HG03521 (cell line): ENCODE measurements around the gene TIMP4.

Experiments used
- ATAC-seq: cut with Tn5 transposase; IDR thresholded peaks from one replicate; pipeline ENCODE4 v1.9.1; 2021; ENCODE audit warnings: mild to moderate bottlenecking, moderate library complexity; ENCODE audit not compliant: unreplicated experiment

The TIMP4 gene

DNA sequence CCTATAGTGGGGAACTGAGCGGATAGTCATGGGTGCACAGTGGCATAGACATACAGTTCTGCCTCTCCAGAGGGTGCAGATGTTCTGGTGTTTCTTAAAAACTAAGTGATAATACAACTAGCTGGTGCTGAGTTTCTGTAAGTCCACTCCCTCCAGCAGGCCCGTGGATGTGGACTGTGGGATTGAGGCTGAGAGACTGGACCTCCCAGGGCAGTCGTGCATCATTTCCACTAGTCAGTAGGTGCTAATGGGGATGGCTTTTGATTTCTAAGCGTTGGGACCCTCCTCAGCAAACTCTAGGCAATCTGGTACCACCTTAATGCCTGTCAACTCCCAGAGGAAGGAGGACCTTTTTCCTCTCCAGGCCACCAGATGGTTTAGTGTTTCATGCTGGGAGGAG lies 27.3 kb upstream of the TIMP4 start:
- ATAC-seq = no peak

DNA sequence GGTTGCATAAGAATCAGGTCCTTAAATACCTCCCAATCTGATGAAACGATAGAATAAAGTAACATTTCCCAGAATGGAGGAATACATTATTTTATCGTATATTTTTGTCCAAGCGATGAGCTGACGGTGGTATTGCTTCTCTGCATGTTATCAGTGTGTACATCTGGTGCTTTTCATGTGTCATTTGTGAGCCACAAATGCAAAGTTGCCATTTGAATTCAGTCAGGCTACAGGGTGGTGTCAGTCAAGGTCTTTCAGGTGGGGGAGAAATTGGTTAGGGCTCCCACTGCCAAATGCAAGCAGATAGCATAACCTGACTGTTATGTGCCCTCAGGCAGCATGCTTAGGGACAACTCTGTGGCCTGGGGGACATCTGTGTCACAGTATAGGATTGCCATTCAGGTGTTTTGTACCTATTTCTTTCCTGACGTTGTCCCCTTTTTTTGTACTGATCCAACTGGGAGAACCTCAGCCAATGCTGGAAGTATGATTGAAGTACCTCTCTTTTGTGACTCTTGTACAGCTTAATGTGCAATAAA lies 26.5 kb upstream of the TIMP4 start:
- ATAC-seq = no peak

DNA sequence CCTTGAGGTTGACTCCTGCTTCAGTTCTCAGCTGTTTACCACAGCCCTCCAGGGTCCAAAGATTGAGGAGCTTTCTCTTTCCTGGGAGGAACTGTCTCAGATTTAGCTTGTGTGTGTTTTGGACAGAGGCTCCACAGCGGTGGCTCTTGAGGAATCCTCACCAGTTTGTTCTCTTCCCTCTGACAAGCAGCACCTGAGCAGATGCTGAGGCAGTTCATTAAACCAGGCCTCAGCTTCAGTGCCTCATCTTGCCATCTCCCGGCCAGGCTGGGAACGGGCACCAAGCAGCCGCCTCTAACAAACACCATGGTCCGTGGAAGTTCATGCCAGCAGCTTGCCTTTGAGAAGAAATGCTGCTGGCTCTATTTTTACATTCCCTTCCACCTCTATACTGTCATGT lies 25.8 kb upstream of the TIMP4 start:
- ATAC-seq = no peak

DNA sequence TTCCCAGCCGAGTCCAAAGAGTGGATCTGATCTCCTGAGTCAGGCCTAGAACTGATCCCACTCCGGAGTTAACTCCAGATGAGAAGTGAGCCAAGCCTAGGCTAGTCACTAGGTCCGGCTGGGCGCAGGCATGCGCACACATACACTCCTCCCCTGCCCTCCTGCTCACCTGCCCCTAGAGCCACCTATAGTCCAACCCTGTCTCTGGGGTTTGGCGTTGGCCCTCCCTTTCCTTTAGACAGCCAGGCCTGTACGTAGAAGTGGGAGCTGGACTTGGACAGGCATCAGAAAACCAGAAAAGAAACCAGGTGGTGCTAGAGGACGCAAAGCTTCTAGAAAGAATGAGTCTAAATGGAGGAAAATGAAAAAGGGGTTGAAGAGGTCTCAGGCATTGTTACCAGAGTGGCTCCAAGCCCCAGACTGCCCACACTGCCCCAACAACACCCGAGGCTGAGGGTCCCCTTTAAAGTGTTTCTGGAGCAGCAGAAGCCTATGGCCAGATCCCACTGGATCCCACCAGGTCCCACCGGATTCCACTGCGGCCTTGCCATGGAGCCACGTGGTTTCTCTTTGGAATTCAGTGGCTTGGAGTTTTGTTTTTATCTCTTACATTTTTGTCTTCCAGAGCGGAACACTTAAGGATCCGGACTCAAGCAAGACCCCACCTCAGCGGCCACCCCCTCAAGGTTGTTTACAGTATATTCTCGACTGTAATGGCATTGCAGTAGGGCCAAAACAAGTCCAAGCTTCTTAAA lies 24.2 kb upstream of the TIMP4 start:
- ATAC-seq = no peak

DNA sequence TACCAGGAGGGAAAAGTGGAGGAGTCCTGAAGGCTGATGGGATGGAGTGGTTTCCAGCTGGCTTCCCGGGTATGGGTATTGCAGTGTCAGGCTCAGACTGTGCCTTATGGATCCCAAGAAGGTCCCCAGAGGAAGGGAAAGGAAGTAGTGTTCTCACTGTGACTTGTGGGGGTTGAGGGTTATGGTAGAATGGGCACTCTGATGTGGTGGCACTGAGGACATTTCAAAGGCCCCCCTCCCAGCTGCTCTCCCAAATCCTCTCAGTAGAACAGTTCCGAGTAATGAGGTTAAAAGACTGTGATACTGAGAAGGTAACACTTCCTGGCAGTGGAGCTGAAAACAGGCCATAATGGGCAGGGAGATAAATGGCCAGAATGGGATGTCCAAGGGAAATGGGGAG lies 23.1 kb upstream of the TIMP4 start:
- ATAC-seq = no peak

DNA sequence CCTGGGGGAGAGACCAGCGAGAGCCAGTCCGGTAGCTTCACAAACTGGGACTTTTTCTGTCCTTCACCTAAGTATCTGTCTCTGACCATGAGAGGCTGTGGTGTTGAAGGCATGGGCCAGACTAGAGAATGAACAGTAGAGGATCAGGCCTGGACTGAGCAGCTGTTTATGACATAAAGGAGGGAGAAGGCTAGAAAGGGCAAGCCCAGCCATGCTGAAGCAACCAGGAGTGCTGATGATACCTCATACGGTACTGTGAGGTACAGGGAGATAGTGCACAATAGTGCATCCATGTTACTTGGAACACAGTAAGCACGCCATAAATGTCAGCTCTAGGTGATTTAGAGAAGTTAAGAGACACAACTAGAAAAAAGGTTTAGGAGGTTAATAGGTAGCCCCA lies 22.6 kb upstream of the TIMP4 start:
- ATAC-seq = no peak

DNA sequence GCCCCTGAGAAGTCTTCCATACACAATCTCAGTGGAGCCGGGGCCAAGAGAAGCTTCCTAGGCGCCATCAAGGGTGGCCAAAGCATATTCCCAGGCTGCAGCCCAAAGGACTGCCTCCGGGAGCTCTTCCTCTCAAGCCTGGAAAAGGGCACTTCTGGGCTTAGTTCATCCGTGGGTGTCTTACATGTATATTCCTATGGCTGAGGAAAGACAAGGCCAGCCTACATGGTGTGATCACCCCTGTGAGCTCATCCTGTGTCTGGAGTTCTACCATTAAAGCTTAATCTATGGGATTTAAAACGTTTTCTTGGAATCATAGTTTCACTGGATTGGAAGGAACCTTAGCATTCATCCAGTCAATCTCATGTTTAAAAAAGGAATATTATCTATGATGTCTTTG lies 21.9 kb upstream of the TIMP4 start:
- no peak for ATAC-seq

DNA sequence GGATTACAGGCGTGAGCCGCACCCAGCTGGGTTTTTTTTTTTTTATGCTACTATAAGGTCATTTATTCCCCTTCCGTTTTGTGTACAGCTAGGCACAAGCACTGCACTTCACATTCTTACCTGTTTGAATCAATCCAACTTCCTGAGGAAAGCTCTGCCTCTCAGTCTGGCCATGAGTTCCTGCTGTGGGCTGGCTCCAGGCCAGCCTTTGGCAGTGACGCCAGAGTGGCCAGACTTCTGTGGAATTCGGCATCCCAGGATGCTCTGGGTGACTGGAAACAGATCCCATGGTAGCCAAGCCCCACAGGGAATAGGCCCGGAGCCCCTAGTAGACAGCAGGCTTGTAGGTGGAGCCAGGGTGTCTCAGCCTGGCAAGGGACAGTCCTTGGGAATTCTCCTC lies 21.5 kb upstream of the TIMP4 start:
- ATAC-seq = no peak

DNA sequence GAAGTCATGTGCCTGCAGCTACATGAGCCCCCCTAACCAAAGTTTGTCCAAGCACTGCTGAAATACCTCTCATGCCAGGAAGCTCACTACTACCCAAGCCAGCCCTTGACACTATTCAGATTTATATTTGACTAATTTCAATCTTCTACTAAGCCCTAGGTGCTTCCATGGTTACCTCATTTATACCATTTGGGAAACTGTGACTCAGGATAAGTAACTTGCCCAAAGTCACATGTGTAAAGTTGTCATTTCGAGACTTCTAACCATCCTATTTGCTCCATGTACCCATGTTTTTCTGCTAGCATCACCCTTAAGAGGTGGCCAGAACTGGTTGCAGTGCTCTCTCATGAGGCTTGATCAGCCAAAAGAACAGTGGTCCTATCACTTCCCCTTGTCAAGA lies 20.7 kb upstream of the TIMP4 start:
- no peak for ATAC-seq

DNA sequence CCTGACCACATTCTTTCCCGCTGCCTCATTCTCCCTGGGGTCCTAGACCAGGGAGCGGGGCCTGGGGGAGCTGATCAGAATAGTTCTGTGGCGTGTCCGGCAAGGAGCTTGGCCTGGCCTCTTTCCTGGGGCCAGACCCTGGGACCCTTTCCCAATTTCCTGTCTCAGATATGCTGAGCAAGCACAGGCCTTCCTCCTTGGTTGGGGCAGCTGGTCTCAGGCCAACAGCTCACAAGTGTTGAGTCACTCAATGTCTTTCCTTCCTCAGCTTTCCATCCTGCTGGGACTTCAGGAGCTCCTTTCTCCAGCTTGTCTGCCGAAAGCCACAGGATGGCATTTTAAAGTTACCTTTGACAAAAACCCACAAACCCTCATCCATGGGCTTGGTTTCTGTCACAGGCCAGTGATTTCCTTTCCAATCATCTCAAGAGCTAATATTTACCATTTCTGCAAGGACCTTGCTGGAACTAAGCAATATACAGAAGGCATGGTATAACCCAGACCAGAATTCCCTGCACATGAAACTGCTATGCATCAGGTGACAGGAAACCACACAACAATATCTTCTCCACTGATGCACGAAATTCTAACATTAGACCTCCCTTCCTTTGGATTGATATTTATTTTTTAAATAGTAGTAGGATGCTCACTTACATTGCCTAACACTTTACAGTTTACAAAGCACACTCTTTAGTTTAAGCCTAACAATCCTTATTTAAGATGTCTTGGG lies 19.5 kb upstream of the TIMP4 start:
- ATAC-seq = no peak

DNA sequence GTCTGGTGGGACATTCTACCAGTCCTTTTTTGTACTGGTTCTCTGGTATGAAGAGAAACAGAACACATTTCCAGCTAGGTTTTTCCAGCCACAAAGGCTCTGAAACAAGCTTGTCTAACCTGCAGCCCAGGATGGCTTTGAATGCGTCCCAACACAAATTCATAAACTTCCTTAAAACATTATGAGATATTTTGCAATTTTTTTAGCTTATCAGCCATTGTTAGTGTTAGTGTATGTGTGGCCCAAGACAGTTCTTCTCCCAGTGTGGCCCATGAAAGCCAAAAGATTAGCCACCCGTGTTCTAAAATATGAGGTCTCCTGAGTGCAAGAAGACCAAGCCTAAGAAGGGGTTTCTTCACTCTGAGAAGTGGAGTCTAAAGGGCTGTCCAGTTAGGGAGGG lies 18.4 kb upstream of the TIMP4 start:
- ATAC-seq = no peak

DNA sequence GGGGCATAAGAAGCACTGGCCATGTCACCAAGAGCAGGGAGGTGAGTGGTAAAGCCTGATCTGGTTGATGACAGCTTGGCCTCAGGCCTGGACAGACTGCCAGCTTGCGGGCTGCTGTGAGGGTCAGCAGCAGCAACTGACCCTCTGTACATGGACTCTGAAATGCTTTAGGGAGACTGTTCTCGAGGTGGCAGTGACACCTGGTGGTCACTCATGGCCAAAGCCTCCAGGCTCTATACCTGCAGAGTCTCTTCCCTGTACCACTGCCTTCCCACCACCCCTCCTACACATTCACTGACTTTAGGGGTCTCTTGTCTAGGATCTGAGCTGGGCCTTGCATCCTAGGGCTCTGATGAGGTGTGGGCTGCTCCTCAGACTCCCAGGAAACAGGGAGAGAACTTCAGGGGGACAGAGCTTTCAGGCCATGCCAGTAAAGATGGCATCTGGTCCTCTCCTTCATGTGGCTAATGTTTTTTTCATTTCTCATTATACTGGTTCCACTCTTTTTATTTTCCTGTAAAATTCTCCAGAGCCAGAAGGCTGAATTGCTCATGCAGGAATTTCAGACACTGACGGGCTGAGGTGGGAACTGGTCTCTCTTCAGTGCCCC lies 17.2 kb upstream of the TIMP4 start:
- peak; percentile 61 for ATAC-seq

DNA sequence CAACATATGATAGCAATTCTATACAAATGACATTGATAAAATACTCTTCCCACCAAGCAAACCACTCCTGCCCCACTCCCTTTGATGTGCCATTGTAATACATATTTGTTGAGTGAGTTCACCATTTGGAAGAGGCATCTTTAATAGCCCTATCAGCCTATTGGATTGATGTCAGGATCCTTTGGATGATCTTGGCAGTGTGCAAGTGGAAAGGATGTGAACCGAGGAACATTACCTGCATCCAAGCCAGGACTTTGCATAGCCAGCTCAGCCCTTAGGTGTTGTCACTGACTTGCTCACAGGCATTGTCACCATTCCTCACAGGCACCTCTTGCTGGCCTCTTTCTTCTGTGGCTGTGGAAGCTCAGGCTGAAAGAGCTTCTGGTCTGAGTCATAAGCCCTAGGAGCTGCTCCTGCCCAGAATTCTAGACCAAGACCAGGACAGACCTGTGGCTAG lies 16.5 kb upstream of the TIMP4 start:
- no peak for ATAC-seq

DNA sequence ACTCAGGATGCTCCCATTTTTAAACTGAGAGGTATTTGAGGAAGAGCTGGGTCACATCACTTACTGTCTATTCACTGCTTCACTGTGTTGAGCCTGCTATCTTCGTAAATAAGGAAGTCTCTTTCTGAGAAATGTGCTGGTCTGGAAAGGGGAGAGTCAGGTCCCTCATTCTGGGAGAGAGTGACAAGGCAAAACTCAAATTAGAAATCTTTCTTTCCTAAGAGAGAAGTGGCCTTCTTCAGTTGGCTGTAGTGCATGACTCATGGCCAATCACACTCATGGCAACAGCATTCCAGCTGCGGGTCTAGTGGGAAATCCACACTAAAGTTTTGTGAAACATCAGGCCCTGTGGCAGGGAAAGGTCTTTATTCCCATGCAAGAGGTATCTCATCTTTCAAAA lies 11.5 kb upstream of the TIMP4 start:
- no peak for ATAC-seq

DNA sequence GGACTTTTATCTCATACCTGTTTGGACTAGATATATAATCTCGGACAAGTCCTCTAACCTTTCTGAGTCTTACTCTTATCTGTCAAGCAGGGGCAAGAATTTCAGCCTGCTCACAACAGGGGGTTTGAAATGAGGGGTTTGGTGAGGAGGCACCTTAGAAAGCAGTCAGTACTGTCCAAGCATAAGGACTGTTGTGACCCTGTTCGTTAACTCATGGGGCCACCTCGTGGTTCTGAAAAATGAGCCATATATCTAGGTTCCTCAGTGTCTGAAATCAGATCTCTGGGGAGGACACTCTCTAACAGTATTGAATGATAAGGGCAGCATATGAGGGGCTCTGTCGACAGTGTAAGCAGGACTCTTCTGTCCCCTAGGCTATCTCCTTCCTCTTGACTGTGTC lies 7.2 kb upstream of the TIMP4 start:
- no peak for ATAC-seq

DNA sequence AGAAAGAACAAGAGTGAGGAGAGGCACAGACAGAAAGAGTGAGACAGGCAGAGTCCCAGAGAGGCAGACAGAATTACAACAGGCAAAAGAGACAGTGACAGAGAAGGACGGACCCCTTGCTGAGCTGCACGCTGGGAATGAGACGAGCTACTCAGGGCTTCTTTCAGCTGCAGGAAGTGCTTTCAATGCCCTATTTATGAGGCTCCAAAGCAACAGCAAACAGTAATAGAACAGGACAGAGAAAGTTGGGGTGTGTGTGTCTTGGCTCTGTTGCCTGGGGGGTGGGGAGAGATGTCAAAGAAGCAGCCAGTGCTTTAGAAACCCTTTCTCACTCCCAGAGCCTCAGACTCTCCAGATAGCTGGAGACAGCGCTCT lies 502 bp upstream of the TIMP4 start:
- no peak for ATAC-seq

DNA sequence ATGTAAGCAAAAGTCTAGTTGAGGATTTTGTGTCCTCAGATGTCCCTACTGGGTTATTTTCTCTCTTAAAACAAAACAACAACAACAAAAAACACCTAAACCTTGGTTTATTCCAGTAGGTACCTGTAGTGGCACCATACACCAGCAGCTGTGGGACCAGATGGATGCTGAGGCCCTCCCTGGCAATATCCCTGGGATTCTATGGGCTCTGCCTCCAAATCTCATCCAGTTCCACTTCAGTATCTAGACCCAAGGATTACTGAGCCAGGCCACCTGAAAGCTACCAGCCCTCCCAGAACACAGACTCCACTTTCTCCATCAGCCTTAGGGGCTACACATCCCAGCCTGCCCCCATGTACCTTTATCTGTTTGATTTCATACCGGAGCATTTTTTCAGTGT lies 1.7 kb downstream of the TIMP4 start:
- ATAC-seq = no peak

DNA sequence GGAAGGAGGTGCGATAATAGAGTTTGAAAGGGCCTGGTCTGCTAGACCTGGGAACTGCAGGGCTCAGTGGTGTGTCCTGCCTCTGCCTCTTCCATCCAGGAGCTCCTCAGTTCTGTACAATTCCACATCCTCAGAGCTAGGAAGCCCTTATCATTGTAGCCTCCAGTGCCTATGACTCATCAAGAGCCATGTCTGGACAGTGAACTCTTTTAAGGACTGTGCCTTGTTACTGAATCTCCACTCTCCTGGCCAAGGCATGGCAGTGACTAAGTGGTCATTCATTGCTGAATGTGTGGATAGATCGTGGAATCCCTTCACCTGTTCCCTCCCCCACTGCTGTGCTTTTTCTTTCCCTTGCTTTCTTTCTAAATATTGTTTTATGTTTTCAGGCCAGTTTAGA lies 2.9 kb downstream of the TIMP4 start:
- no peak for ATAC-seq

DNA sequence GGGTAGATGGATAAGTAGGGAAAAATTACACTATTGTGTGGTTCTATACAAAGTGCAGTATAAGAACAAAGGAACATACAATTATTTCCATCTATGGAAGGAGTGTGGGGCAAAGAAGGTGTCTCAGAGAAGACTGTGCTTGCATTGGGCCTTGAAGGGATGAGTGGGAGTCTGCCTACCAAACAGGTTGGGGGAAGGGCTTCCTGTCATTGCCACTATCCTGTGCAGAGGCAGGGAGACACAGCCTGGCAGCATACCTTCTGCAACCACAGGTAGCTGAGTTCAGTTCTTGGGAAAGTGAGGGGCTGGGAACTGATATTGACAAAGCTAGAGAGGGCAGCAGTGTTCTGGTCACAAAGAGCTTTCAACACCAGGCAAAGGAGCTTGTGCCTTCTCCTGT lies 3.4 kb downstream of the TIMP4 start:
- no peak for ATAC-seq

DNA sequence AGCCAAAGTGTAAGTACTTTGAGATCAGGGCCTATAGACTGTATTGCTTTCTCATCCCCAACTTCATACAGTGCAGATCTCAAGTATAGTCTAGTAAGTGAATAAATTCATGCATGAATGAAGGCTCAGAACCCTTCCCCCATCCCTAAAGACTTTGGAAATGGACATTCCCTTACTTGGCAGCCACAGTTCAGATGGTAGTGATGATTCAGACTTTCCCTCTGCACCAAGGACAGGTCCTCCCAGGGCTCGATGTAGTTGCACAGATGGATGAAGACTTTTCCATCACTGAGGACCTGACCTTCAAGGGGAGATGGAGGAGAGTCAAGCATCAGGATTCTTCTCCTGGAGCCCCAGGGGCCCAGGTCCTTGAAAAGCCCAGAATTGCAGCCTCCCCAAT lies 4.6 kb downstream of the TIMP4 start:
- no peak for ATAC-seq

DNA sequence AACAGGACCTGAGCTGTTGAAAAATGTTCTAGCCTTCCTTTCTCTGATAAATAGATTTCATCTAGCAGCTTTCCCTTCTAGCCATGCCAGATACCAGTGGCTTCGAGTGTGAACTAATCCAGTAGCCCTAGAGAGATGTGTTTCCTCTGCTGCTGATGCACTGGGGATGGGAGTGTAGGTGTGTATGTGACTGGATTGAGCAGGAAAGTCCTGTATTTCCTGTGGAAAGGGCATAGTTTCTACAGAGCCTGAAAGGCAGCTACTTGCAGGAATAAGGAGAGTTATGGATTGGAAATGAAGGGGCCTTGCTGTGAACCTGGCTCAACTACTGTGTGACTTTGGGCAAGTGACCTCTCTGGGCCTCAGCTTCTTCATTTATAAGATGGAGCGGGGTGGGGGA lies 8.6 kb downstream of the TIMP4 start:
- no peak for ATAC-seq

DNA sequence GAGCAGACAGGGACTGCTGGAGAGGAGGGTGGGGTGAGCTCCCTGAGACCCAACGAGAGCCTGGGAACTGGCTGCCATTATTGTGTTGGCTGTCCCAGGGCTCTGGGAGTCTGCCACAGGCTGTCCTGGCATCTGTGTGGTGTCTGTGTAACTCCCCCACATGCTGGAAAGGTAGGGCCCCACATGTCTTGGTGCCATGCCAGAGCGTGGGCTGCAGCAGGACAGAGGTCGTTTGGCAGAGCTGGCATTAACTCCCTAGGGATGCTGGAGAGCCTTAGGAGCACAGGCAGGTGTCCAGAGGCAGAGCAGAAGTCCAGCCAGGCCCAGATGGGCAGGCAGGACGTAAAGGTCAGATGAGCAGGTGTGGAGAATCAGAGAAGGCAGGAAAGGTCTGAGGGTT lies 9.7 kb downstream of the TIMP4 start:
- ATAC-seq = no peak
